Vagina (tissue), 2 donors: Measurements from ENCODE around the gene GRAMD4.

Experiments
- CTCF ChIP-seq, 3 experiments: fragments of 450-650 bp in 2 of 3; fragments of 200-600 bp in 1 of 3; sonication (generic) in 1 of 3; IDR thresholded peaks; one replicate each; pipeline ENCODE4 v1.5.1; 2017 to 2019; ENCODE audit warnings: antibody characterized with exemption in 3 of 3, mild to moderate bottlenecking in 2 of 3, moderate library complexity in 2 of 3
- POLR2A ChIP-seq, 2 donors: fragments of 450-650 bp; IDR thresholded peaks; one replicate each; pipeline ENCODE4 v1.6.1; 2017; ENCODE audit warnings: antibody characterized with exemption in 2 of 2, mild to moderate bottlenecking in 2 of 2, moderate library complexity in 2 of 2

- TF ChIP-seq CTCF (IDR thresholded peaks at IDR 0.05) (no peak), POLR2A (IDR thresholded peaks at IDR 0.05) (no peak)
Observed at GRCh38 chr22:46622081-46622521, 1.9 kb downstream of the GRAMD4 start.
